Iris pigment epithelial cell (primary cell): ENCODE results near the gene RFC2.
"Not testable (repeated sequence)": the region's sequence is repeated elsewhere in the genome, so short reads cannot be mapped to it uniquely, and the experiment has no call there.

Experiments
- DNase-seq: peaks from one replicate; pipeline ENCODE4 v3.0.0-alpha.2; 2011; ENCODE audit warnings: low read depth

The RFC2 gene

DNA sequence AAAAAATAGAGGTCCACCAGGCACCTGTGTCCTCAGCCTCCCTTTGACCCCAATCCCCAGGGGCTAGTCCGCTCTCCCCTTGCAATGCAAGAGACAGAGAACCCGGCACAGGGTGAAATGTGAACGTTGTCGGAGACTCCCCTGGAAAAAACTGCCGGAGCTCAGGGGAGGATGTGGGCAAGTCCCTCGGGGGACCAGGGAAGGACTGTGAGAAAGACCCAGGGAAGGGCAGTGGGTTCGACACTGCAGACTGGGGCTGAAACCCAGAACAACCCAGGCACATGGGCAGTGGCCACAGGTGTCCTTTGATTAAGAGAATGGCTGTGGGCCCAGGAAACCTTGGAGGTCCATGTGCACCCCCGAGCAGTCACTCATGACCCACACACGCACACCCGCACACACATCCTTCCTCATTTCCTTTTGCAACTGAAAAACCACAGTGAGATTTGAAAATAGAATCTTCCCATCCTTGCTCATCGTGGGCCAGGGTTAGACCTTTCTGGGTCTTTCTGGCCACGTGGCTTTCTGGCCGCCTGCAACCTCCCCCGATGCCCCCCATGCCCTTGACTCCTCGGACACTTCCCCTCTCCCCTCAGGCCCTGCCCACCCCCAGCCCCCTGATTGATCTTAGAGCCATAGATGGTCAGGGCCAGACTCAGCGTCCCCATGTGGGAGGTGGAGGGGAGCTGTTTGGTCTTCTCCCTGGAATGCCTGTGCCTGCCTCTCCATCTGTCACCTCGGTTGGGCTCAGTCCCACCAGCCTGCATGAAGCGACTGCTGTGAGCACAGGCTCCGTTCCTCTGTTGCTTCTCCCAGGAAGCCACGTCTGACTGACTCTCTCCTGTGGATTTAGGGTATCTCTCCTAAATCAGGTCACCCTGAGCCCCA is 36.5 kb downstream of the RFC2 start:
- DNase-seq = no peak

DNA sequence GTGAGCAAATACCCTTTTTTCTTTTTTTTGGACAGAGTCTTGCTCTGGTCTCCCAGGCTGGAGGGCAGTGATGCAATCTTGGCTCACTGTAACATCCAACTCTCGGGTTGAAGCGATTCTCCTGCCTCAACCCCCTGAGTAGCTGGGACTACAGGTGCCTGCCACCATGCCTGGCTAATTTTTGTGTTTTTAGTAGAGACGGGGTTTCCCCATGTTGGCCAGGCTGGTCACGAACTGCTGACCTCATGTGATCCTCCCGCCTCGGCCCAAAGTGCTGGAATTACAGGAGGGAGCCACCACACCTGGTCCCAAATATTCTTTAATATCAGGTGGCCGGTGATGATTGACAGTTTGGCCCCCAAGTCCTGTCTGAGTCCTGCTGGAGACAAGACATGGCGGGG is 37.8 kb downstream of the RFC2 start:
- DNase-seq = no peak

DNA sequence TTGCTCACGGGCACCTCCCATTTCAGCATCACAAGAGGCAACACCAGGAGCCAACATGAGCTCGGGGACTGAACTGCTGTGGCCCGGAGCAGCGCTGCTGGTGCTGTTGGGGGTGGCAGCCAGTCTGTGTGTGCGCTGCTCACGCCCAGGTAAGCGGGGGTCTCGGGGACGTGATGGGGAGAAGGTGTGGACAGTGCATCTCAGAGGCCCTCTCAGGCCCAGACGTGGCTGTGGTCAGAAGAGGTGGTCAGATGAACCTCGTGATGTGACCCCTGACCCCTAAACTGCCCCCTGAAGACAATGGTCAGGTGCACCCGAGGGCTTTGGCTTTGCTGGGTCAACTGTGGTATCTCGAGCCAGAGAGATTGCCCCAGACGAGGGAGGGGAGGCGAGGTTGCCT is 38.3 kb downstream of the RFC2 start:
- DNase-seq = no peak

DNA sequence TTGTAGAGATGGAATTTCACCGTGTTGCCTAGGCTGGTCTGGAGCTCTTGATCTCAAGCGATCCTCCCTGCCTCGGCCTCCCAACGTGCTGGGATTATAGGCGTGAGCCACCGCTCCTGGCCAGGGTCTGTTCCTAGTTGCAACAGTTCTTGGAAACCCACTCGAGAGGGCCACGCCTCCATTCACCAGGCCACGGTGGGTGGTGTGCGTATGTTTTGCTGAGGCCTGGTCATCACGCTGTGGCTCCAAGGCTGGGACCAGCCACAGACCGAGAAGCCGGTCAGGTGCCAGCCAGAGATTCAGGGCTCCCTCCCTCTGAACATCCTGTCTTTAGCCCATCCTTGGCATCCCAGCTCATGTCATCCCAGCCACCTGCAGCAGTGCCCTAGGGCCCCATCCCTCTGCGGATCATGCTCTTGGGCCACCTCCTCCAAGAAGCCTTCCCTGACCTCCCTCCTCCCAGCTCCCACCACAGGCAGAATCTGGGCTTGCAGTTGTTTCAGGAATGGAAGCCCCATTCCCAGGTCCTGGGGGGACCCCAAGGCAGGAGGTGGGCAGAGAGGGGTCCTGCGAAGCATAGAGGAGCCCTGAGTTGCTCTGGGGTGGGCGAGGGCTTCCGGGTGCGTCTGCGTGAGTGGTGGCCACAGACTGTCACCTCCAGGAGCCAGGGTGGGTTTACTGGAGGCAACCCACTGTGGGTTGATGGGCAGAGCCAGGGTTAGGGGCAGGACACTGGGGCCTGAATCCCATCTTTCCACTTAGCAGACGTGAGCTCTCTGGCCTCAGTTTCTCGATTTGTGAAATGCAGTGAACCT is 39.2 kb downstream of the RFC2 start:
- no peak for DNase-seq

- DNase-seq = no peak
Measured at GRCh38 chr7:74212661-74213060, 41.5 kb downstream of the RFC2 start.

DNA sequence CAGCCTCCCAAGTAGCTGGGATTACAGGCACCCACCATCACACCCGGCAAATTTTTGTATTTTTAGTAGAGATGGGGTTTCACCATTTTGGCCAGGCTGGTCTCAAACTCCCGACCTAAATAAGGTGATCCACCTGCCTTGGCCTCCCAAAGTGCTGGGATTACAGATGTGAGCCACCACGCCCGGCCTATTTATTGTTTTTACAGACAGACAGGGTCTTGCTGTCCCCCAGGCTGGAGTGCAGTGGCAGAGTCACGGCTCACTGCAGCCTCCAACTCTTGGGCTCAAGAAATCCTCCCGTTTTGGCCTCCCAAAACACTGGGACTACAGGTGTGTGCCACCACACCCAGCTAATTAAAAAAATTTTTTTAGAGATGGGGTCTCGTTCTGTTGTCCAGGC is 46.0 kb downstream of the RFC2 start:
- not testable (repeated sequence) for DNase-seq

- DNase-seq = no peak
Measured at GRCh38 chr7:74207586-74207985, 46.6 kb downstream of the RFC2 start.

- DNase-seq = peak; percentile 48
Measured at GRCh38 chr7:74206589-74207120, 47.5 kb downstream of the RFC2 start.

- DNase-seq = not testable (repeated sequence)
Measured at GRCh38 chr7:74206052-74206451, 48.1 kb downstream of the RFC2 start.

- DNase-seq = no peak
Measured at GRCh38 chr7:74203956-74204618, 50.1 kb downstream of the RFC2 start.

DNA sequence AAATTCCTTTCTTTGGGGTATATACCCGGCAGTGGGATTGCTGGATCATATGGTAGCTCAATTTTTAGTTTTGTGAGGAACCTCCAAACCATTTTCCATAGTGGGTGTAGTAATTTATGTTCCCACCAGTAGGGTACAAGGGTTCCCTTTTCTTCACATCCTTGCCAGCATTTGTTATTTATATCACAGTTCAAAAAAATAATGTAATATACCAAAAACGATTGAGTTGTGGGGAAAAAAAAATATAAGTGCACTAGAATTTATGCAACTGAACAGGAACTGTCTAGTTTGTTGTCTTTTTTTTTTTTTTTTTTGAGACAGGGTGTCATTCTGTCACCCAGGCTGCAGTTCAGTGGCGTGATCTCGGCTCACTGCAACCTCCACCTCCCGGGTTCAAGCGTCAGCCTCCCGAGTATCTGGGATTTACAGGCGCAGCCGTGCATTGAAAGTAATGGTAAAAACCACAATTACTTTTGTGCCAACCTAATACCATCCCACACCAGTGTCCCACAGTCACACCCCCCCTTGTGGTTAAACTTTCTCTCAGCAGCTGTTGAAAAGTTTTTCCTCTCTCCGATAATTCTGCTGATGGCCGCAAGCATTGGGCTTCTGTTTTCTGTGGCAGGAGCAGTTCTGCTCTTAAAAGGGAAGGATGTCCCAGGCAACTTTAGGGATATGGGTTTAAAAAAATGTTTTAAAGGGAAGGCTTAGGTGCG is 51.2 kb downstream of the RFC2 start:
- peak; percentile 37 for DNase-seq

DNA sequence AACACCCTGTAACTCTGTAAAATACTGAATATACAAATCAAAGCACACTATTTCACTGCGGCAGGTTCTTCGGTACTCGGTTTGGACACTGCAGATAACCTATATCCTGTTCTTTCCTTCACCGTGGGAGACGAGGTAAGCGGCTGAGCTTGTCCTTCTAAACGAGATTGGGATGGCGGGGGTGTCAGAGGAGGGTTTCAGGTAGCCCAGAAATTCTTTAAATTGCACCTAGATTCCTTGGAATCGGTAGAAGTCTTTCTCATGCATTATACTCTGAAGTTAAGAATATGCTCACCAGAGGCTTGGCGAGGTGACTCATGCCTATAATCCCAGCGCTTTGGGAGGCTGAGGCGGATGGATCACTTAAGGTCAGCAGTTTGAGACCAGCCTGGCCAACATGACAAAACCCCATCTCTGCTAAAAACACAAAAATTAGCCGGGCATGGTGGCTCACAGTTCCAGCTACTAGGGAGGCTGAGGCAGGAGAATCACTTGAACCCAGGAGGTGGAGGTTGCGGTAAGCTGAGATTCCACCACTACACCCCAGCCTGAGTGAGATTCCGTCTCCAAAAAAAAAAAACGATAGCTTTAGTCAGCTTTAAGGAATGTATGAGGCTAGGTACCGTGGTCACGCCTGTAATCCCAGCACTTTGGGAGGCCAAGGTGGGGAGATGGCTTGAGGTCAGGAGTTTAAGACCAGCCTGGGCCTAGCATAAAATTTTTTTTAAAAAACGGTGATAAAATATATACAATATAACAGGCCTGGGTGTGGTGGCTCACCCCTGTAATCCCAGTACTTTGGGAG is 54.4 kb downstream of the RFC2 start:
- peak; percentile 72 for DNase-seq

GRCh38 chr7:74197449-74198124 is 56.6 kb downstream of the RFC2 start:
- DNase-seq = no peak

GRCh38 chr7:74195968-74196654 is 58.1 kb downstream of the RFC2 start:
- not testable (repeated sequence) for DNase-seq

DNA sequence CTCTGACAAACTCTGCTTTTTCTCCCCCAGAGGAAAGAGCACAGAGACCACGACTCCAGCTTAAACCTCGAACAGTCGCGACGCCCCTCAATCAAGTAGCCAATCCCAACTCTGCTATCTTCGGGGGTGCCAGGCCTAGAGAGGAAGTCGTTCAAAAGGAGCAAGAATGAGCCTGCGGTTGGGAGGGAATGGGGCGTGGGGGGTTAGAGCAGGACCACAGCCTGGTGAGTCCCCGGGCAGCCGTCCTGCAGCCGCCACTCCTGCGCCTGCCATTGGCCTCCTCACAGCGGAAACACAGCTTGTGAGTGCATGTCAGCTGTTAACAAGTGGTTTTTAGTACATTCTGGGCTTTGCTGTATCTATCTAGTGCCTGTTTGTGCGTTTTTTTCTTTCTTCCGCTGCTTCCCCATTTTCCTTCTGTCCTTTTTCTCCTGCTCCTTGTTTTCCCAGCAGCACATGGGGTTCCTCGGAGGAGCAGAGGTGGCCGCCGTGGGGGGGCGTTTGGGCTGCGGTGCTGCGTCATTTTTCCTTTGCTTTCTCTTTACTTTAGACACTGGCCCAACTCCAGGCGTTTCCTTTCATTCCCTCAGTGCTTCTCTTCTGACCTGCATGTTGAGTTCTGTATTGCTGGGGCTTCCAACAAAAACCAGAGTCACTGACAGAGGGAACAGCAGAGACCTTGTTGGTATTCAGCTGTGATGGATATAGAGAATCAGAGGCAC is 58.9 kb downstream of the RFC2 start:
- DNase-seq = not testable (repeated sequence)

- DNase-seq = no peak
Measured at GRCh38 chr7:74194686-74195085, 59.5 kb downstream of the RFC2 start.

GRCh38 chr7:74193913-74194312 is 60.3 kb downstream of the RFC2 start:
- DNase-seq = no peak

- DNase-seq = no peak
Measured at GRCh38 chr7:74193054-74193453, 61.1 kb downstream of the RFC2 start.

DNA sequence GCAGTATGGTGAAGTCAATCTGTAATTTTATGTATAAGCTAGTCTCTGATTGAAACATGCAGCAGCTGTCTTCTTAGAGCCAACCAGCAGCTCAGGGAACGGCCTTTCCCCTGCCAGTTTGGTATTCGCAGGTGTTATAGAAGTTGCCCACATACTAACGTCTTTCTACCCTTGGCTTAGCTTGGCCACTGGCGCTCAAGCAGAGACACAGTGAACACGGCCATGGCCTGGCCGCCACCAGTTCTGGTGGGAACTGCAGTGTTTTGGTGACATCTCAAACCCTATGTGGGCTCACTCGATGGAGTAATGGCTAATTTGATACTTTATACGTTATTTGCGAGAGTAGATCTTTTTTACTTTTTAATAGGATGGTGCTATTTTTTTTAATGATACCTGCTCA is 63.0 kb downstream of the RFC2 start:
- DNase-seq = no peak
